H9 (cell line): ENCODE measurements around the gene AACS. TPM values are rescaled to one million over a fixed set of nuclear protein-coding genes. Genes with fewer than 3 reads are reported as not detected.

Experiments
- DNase-seq: peaks from one replicate; pipeline ENCODE4 v3.0.0-alpha.2; 2017
- H2AFZ ChIP-seq: one replicate; pipeline ENCODE4 v1.6.1; 2013; ENCODE audit warnings: mild to moderate bottlenecking, low read length, control low read depth, moderate library complexity
- H2AK5ac ChIP-seq: 2 replicates; pipeline ENCODE4 v1.6.1; 2013; ENCODE audit warnings: low read length, control low read depth, mixed read lengths; ENCODE audit not compliant: insufficient read length
- H2BK120ac ChIP-seq: one replicate; pipeline ENCODE4 v1.6.1; 2013; ENCODE audit warnings: low read depth, mild to moderate bottlenecking, low read length, control low read depth, inconsistent platforms; ENCODE audit not compliant: poor library complexity, severe bottlenecking
- H2BK12ac ChIP-seq: 2 replicates; pipeline ENCODE4 v1.6.1; 2013; ENCODE audit warnings: low read length, control low read depth, mixed read lengths, low read depth; ENCODE audit not compliant: insufficient read length
- H2BK15ac ChIP-seq: 2 replicates; pipeline ENCODE4 v1.6.1; 2013; ENCODE audit warnings: low read depth, low read length, control low read depth
- H2BK20ac ChIP-seq: one replicate; pipeline ENCODE4 v1.6.1; 2013; ENCODE audit warnings: low read depth, mild to moderate bottlenecking, low read length, control low read depth, inconsistent platforms; ENCODE audit not compliant: poor library complexity, severe bottlenecking
- H2BK5ac ChIP-seq: 2 replicates; pipeline ENCODE4 v1.6.1; 2013; ENCODE audit warnings: low read length, control low read depth, mixed read lengths; ENCODE audit not compliant: insufficient read length
- H3K14ac ChIP-seq: 2 replicates; pipeline ENCODE4 v1.6.1; 2013; ENCODE audit warnings: low read length, control low read depth; ENCODE audit not compliant: insufficient read depth
- H3K18ac ChIP-seq: 2 replicates; pipeline ENCODE4 v1.6.1; 2013; ENCODE audit warnings: low read depth, mild to moderate bottlenecking, mixed read lengths, low read length, control low read depth; ENCODE audit not compliant: insufficient read length
- H3K23ac ChIP-seq: 2 replicates; pipeline ENCODE4 v1.6.1; 2013; ENCODE audit warnings: low read length, control low read depth, mixed read lengths, low read depth; ENCODE audit not compliant: insufficient read length
- H3K23me2 ChIP-seq: 2 replicates; pipeline ENCODE4 v1.6.1; 2013; ENCODE audit warnings: low read depth, mild to moderate bottlenecking, mixed read lengths, low read length, control low read depth; ENCODE audit not compliant: insufficient read length, poor library complexity, severe bottlenecking
- H3K27ac ChIP-seq: 2 replicates; pipeline ENCODE4 v1.5.1; 2013; ENCODE audit warnings: low read length, control low read depth, mixed read lengths, low read depth; ENCODE audit not compliant: insufficient read length
- H3K27me3 ChIP-seq: 2 replicates; pipeline ENCODE4 v1.6.1; 2013; ENCODE audit warnings: low read length, control low read depth, inconsistent platforms; ENCODE audit not compliant: insufficient read depth
- H3K4ac ChIP-seq: 2 replicates; pipeline ENCODE4 v1.6.1; 2013; ENCODE audit warnings: low read depth, mild to moderate bottlenecking, control low read depth, inconsistent platforms, low read length, moderate library complexity
- H3K4me1 ChIP-seq: 2 replicates; pipeline ENCODE4 v1.6.1; 2013; ENCODE audit warnings: low read length, control low read depth, inconsistent platforms; ENCODE audit not compliant: insufficient read depth
- H3K4me2 ChIP-seq: 2 replicates; pipeline ENCODE4 v1.6.1; 2013; ENCODE audit warnings: low read length, control low read depth, mixed read lengths; ENCODE audit not compliant: insufficient read length, insufficient read depth
- H3K56ac ChIP-seq: 2 replicates; pipeline ENCODE4 v1.6.1; 2013; ENCODE audit warnings: low read depth, mild to moderate bottlenecking, mixed read lengths, low read length, control low read depth; ENCODE audit not compliant: insufficient read length
- H3K79me1 ChIP-seq: 2 replicates; pipeline ENCODE4 v1.6.1; 2013; ENCODE audit warnings: low read depth, mild to moderate bottlenecking, moderate library complexity, low read length, control low read depth, inconsistent platforms; ENCODE audit not compliant: insufficient read depth, poor library complexity, severe bottlenecking
- H3K79me2 ChIP-seq: 2 replicates; pipeline ENCODE4 v1.6.1; 2013; ENCODE audit warnings: low read length, control low read depth, inconsistent platforms; ENCODE audit not compliant: insufficient read depth
- H3K9ac ChIP-seq: 2 replicates; pipeline ENCODE4 v1.6.1; 2013; ENCODE audit warnings: low read length, control low read depth, mixed read lengths; ENCODE audit not compliant: insufficient read length; ENCODE audit errors: extremely low read depth
- H3K9me3 ChIP-seq: one replicate; pipeline ENCODE4 v1.6.1; 2013; ENCODE audit warnings: low read depth, low read length, inconsistent platforms; ENCODE audit not compliant: control insufficient read depth
- H3T11ph ChIP-seq: one replicate; pipeline ENCODE4 v1.6.1; 2013; ENCODE audit warnings: mild to moderate bottlenecking, low read length, control low read depth, inconsistent platforms
- H4K20me1 ChIP-seq: one replicate; pipeline ENCODE4 v1.6.1; 2013; ENCODE audit not compliant: control insufficient read depth, insufficient read length, insufficient read depth
- H4K5ac ChIP-seq: 2 replicates; pipeline ENCODE4 v1.6.1; 2013; ENCODE audit warnings: low read depth, mild to moderate bottlenecking, mixed read lengths, low read length, control low read depth; ENCODE audit not compliant: insufficient read length
- H4K8ac ChIP-seq: replicated peaks from 2 replicates; pipeline ENCODE4 v1.6.1; 2013; ENCODE audit warnings: low read length, control low read depth, mixed read lengths, low read depth; ENCODE audit not compliant: insufficient read length
- H4K91ac ChIP-seq: 2 replicates; pipeline ENCODE4 v1.6.1; 2013; ENCODE audit warnings: low read depth, mild to moderate bottlenecking, moderate library complexity, mixed read lengths, low read length, control low read depth; ENCODE audit not compliant: insufficient read length
- H3K27ac Mint-ChIP-seq, 3 experiments: 2 replicates in 2 of 3; 3 replicates in 1 of 3; pipeline ENCODE4 v1.8.0; 2020 to 2021; ENCODE audit warnings: mixed read lengths in 3 of 3, mild to moderate bottlenecking in 1 of 3, moderate library complexity in 1 of 3
- H3K27me3 Mint-ChIP-seq: 2 replicates; pipeline ENCODE4 v1.8.0; 2021; ENCODE audit warnings: low read depth, mild to moderate bottlenecking, moderate library complexity, mixed read lengths
- H3K36me3 Mint-ChIP-seq, 3 experiments: 2 replicates in 2 of 3; 3 replicates in 1 of 3; pipeline ENCODE4 v1.8.0; 2020 to 2021; ENCODE audit warnings: low read depth in 3 of 3, mixed read lengths in 3 of 3; ENCODE audit not compliant: insufficient read depth in 1 of 3
- H3K4me1 Mint-ChIP-seq, 2 experiments: 2 replicates each; pipeline ENCODE4 v1.8.0; 2020; ENCODE audit warnings: mixed read lengths in 2 of 2
- H3K4me3 Mint-ChIP-seq, 2 experiments: 2 replicates in 1 of 2; 3 replicates in 1 of 2; pipeline ENCODE4 v1.8.0; 2020 to 2021; ENCODE audit warnings: mild to moderate bottlenecking in 2 of 2, mixed read lengths in 2 of 2, moderate library complexity in 1 of 2
- H3K9me3 Mint-ChIP-seq, 2 experiments: 2 replicates in 1 of 2; 3 replicates in 1 of 2; pipeline ENCODE4 v1.8.0; 2020; ENCODE audit warnings: mild to moderate bottlenecking in 2 of 2, mixed read lengths in 2 of 2, moderate library complexity in 1 of 2
- WGBS: extraction: QIAGEN DNeasy Blood & Tissue Kit; methylation state at CpG from one replicate; pipeline ENCODE4 v1.1.7; 2013; ENCODE audit warnings: missing lambda C conversion rate, low lambda C conversion rate, mixed read lengths; ENCODE audit not compliant: insufficient read length; ENCODE audit errors: extremely low coverage; 5-methylcytosine and 5-hydroxymethylcytosine counted together
- total RNA-seq: library from RNA; stranded (reverse); gene quantifications from 2 replicates; pipeline ENCODE4 v1.2.1, GENCODE V29; 2021
- TF ChIP-seq, protein P1 (sequence below): fragments of 200-600 bp; sonication (generic); conservative IDR thresholded peaks from 3 replicates; pipeline ENCODE4 v1.8.0; 2021; ENCODE audit warnings: antibody characterized with exemption, mild to moderate bottlenecking

AACS gene
- total RNA-seq, 1 experiment from 2014 or later: 35.0 TPM

DNA sequence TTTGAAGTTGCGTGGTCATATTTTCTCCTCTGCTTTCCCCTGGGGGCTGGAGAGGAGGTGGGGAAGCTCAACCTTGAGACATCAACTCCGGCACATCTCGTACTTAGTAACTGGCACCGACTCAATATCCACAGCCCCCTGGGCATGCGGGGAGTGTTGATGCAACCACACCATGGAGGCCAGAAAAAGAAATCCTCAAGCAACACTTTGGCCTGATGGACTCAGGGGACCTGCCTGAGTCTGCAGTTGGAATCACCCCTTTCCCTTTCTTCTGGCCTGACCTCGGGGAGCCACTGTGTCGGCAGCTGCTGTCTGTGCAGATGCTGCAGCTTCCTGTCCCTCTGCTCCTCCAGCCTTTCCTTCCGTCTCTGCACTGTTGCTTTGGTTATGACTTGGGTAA is 11.4 kb upstream of the AACS start:
- H3K27ac ChIP-seq: no peak overlapping the region
- no peaks in the 10 kb centered on the region for H3K23me2 ChIP-seq
- no peak for DNase-seq

More for the DNA sequence above, 11.4 kb upstream of the AACS start:
- Histone ChIP-seq H3K27me3 (no peaks in the 10 kb centered on the region), H3K79me2 (no peaks in the 10 kb centered on the region), H3K56ac (no peak overlapping the region), H2AK5ac (no peak overlapping the region), H3K4me2 (no peak overlapping the region), H3K9ac (no peak overlapping the region), H2BK12ac (no peak overlapping the region), H2BK120ac (no peak overlapping the region), H2BK20ac (no peak overlapping the region), H4K5ac (no peak overlapping the region), H4K20me1 (no peaks in the 10 kb centered on the region), H3T11ph (no peak overlapping the region), H2BK5ac (no peak overlapping the region), H4K8ac (no peak overlapping the region), H3K4ac (no peak overlapping the region), H3K4me1 (no peaks in the 10 kb centered on the region), H3K14ac (no peak overlapping the region; the same call in 1 of the 2 replicates), H3K79me1 (no peaks in the 10 kb centered on the region), H2BK15ac (no peak overlapping the region), H3K9me3 (peaks cover 5% of the 10 kb centered on the region), H3K23ac (no peak overlapping the region), H3K18ac (no peak overlapping the region), H2AFZ (no peak overlapping the region), H4K91ac (no peak overlapping the region)
- peaks cover 2 to 13% of the 10 kb centered on the region in 2 experiments; a peak in 3 of 4 replicates for H3K4me1 Mint-ChIP-seq
- peaks cover 4 to 9% of the 10 kb centered on the region in 2 experiments for H3K9me3 Mint-ChIP-seq
- H3K4me3 Mint-ChIP-seq: no peak overlapping the region
- H3K27me3 Mint-ChIP-seq: peaks cover 3% of the 10 kb centered on the region; the same call in 1 of the 2 replicates
- no CpG with 5 or more reads among the region's 8 CpGs for WGBS
- peaks cover 2 to 7% (median 2%) of the 10 kb centered on the region in 3 experiments; a peak in 2 of 7 replicates for H3K36me3 Mint-ChIP-seq
- TF ChIP-seq, protein P1, sequence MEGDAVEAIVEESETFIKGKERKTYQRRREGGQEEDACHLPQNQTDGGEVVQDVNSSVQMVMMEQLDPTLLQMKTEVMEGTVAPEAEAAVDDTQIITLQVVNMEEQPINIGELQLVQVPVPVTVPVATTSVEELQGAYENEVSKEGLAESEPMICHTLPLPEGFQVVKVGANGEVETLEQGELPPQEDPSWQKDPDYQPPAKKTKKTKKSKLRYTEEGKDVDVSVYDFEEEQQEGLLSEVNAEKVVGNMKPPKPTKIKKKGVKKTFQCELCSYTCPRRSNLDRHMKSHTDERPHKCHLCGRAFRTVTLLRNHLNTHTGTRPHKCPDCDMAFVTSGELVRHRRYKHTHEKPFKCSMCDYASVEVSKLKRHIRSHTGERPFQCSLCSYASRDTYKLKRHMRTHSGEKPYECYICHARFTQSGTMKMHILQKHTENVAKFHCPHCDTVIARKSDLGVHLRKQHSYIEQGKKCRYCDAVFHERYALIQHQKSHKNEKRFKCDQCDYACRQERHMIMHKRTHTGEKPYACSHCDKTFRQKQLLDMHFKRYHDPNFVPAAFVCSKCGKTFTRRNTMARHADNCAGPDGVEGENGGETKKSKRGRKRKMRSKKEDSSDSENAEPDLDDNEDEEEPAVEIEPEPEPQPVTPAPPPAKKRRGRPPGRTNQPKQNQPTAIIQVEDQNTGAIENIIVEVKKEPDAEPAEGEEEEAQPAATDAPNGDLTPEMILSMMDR: no peak
- H3K27ac Mint-ChIP-seq: no peak overlapping the region
